ENCODE measurements around the gene SEC14L5.

Gene SEC14L5

GRCh38 chr16:5008311-5008731 lies 50.2 kb downstream of the SEC14L5 start:
- DNase-seq (ENCODE audit: extremely low read depth in 1 of 2, low read depth in 1 of 2): no peak

GRCh38 chr16:5010576-5011329 lies 52.6 kb downstream of the SEC14L5 start:
- DNase-seq (ENCODE audit: extremely low read depth in 1 of 2, low read depth in 1 of 2): no peak

- DNase-seq (ENCODE audit: extremely low read depth in 1 of 2, low read depth in 1 of 2): no peak
Observed at GRCh38 chr16:5011637-5012036, 53.5 kb downstream of the SEC14L5 start.

GRCh38 chr16:5012887-5013286 lies 54.8 kb downstream of the SEC14L5 start:
- DNase-seq (ENCODE audit: extremely low read depth in 1 of 2, low read depth in 1 of 2): no peak

- no peak for DNase-seq (ENCODE audit: extremely low read depth in 1 of 2, low read depth in 1 of 2)
Observed at GRCh38 chr16:5015351-5015750, 57.2 kb downstream of the SEC14L5 start.

GRCh38 chr16:5015887-5016286 lies 57.8 kb downstream of the SEC14L5 start:
- no peak for DNase-seq (ENCODE audit: extremely low read depth in 1 of 2, low read depth in 1 of 2)

- no peak for DNase-seq (ENCODE audit: extremely low read depth in 1 of 2, low read depth in 1 of 2)
Observed at GRCh38 chr16:5016967-5017677, 59.0 kb downstream of the SEC14L5 start.

GRCh38 chr16:5017678-5017969 lies 59.5 kb downstream of the SEC14L5 start:
- no peak for DNase-seq (ENCODE audit: extremely low read depth in 1 of 2, low read depth in 1 of 2)

- DNase-seq (ENCODE audit: extremely low read depth in 1 of 2, low read depth in 1 of 2): no peak
Observed at GRCh38 chr16:5018793-5019192, 60.7 kb downstream of the SEC14L5 start.

- DNase-seq (ENCODE audit: extremely low read depth in 1 of 2, low read depth in 1 of 2): no peak
Observed at GRCh38 chr16:5019775-5020174, 61.6 kb downstream of the SEC14L5 start.

GRCh38 chr16:5020551-5020950 lies 62.4 kb downstream of the SEC14L5 start:
- DNase-seq (ENCODE audit: extremely low read depth in 1 of 2, low read depth in 1 of 2): no peak

GRCh38 chr16:5022521-5022920 lies 64.4 kb downstream of the SEC14L5 start:
- no peak for DNase-seq (ENCODE audit: extremely low read depth in 1 of 2, low read depth in 1 of 2)

GRCh38 chr16:5024632-5025031 lies 66.5 kb downstream of the SEC14L5 start:
- DNase-seq (ENCODE audit: extremely low read depth in 1 of 2, low read depth in 1 of 2): no peak

GRCh38 chr16:5025171-5025632 lies 67.1 kb downstream of the SEC14L5 start:
- no peak for DNase-seq (ENCODE audit: extremely low read depth in 1 of 2, low read depth in 1 of 2)

GRCh38 chr16:5026664-5027063 lies 68.5 kb downstream of the SEC14L5 start:
- DNase-seq (ENCODE audit: extremely low read depth in 1 of 2, low read depth in 1 of 2): no peak

GRCh38 chr16:5027086-5027485 lies 69.0 kb downstream of the SEC14L5 start:
- DNase-seq (ENCODE audit: extremely low read depth in 1 of 2, low read depth in 1 of 2): no peak

GRCh38 chr16:5027575-5028235 lies 69.6 kb downstream of the SEC14L5 start:
- DNase-seq (ENCODE audit: extremely low read depth in 1 of 2, low read depth in 1 of 2): no peak

- DNase-seq (ENCODE audit: extremely low read depth in 1 of 2, low read depth in 1 of 2): no peak
Observed at GRCh38 chr16:5028950-5029475, 70.9 kb downstream of the SEC14L5 start.

GRCh38 chr16:5030251-5030870 lies 72.2 kb downstream of the SEC14L5 start:
- no peak for DNase-seq (ENCODE audit: extremely low read depth in 1 of 2, low read depth in 1 of 2)

GRCh38 chr16:5031601-5032000 lies 73.5 kb downstream of the SEC14L5 start:
- DNase-seq (ENCODE audit: extremely low read depth in 1 of 2, low read depth in 1 of 2): no peak

GRCh38 chr16:5032748-5033167 lies 74.6 kb downstream of the SEC14L5 start:
- DNase-seq (ENCODE audit: extremely low read depth in 1 of 2, low read depth in 1 of 2): no peak

All from activated CD8-positive, alpha-beta memory T cell treated with anti-CD3 and anti-CD28 coated beads for 1 hour (primary cell).